ENCODE measurements around the gene PHC2. TPM values are rescaled to one million over a fixed set of nuclear protein-coding genes. Genes with fewer than 3 reads are reported as not detected.

Gene PHC2
- total RNA-seq, 2 experiments from 2014 or later, result 34.0 to 35.0 TPM

DNA sequence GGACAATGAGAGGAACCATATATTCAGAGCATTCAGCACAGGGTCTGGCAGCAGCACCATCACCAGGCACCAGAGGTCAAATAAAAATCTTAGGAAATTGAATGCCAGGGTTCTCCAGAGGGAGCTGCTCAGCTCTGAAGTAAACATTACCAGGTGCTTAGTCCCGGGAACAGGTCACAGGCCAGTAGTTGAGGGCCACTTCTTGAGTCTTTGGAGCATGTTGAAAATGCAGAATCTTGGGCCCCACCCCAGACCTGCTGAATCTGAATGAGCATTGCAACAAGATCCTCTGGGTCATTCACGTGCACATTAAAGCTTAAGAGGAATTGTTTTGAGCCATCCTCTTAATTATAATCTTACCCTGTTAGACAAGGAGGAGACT is 33.8 kb downstream of the PHC2 start:
- Histone ChIP-seq H3K4me2 (ENCODE audit: low read length) (no peak overlapping the region), H2AFZ (ENCODE audit: low read length) (no peak overlapping the region), H4K20me1 (ENCODE audit: insufficient read depth, low read length) (no peaks in the 10 kb centered on the region), H3K9me2 (ENCODE audit: insufficient read depth, low read length) (no peaks in the 10 kb centered on the region), H3K4me3 (ENCODE audit: low read depth, low read length, poor library complexity, severe bottlenecking) (no peak overlapping the region), H3K36me3 (ENCODE audit: insufficient read depth, low read length) (no peaks in the 10 kb centered on the region), H3K9me3 (ENCODE audit: low read length) (no peaks in the 10 kb centered on the region), H3K4me1 (ENCODE audit: insufficient read depth, low read length, poor library complexity, severe bottlenecking) (no peaks in the 10 kb centered on the region), H3K79me2 (ENCODE audit: insufficient read depth, low read depth, low read length) (no peaks in the 10 kb centered on the region), H3K27ac (ENCODE audit: low read depth, low read length, poor library complexity, severe bottlenecking) (no peak overlapping the region)
- DNase-seq (ENCODE audit: low spot score), result no peak
- no TSS peak for BruUV-seq (replicated peaks)
- ChIA-PET POLR2A (interaction anchor here (1.0 kb wide), 1 partner anchor 8 kb away, joined by 3 read pairs; no protein-coding TSS in a partner anchor), CTCF (ENCODE audit: unreplicated experiment) (no interaction called here)
- intact Hi-C loops (cut with micrococcal nuclease; ENCODE audit: unreplicated experiment), result no loop called here
- TF ChIP-seq, protein P1, sequence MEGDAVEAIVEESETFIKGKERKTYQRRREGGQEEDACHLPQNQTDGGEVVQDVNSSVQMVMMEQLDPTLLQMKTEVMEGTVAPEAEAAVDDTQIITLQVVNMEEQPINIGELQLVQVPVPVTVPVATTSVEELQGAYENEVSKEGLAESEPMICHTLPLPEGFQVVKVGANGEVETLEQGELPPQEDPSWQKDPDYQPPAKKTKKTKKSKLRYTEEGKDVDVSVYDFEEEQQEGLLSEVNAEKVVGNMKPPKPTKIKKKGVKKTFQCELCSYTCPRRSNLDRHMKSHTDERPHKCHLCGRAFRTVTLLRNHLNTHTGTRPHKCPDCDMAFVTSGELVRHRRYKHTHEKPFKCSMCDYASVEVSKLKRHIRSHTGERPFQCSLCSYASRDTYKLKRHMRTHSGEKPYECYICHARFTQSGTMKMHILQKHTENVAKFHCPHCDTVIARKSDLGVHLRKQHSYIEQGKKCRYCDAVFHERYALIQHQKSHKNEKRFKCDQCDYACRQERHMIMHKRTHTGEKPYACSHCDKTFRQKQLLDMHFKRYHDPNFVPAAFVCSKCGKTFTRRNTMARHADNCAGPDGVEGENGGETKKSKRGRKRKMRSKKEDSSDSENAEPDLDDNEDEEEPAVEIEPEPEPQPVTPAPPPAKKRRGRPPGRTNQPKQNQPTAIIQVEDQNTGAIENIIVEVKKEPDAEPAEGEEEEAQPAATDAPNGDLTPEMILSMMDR (conservative IDR thresholded peaks at IDR 0.05; ENCODE audit: low read length), result no peak
- no peak for TF ChIP-seq EZH2phosphoT487 (IDR thresholded peaks at IDR 0.05; ENCODE audit: borderline replicate concordance, low read depth, low read length)

GRCh38 chr1:33396188-33397124 is 34.4 kb downstream of the PHC2 start:
- no peak overlapping the region for H2AFZ ChIP-seq (ENCODE audit: low read length)
- ChIA-PET CTCF (ENCODE audit: unreplicated experiment) (no interaction called here), POLR2A (interaction anchor here (0.5 to 0.8 kb wide), 2 partner anchors 32 to 46 kb away, joined by 3 to 4 read pairs; no protein-coding TSS in a partner anchor)
- DNase-seq (ENCODE audit: low spot score), result no peak
- H3K4me3 ChIP-seq (ENCODE audit: low read depth, low read length, poor library complexity, severe bottlenecking), result no peak overlapping the region
- H3K36me3 ChIP-seq (ENCODE audit: insufficient read depth, low read length), result no peaks in the 10 kb centered on the region
- TF ChIP-seq, protein P1 (conservative IDR thresholded peaks at IDR 0.05; ENCODE audit: low read length), result no peak
- TF ChIP-seq EZH2phosphoT487 (IDR thresholded peaks at IDR 0.05; ENCODE audit: borderline replicate concordance, low read depth, low read length), result no peak
- no TSS peak for BruUV-seq (replicated peaks)
- no peaks in the 10 kb centered on the region for H4K20me1 ChIP-seq (ENCODE audit: insufficient read depth, low read length)
- no peak overlapping the region for H3K4me2 ChIP-seq (ENCODE audit: low read length)
- H3K9me2 ChIP-seq (ENCODE audit: insufficient read depth, low read length), result no peaks in the 10 kb centered on the region
- H3K79me2 ChIP-seq (ENCODE audit: insufficient read depth, low read depth, low read length), result no peaks in the 10 kb centered on the region
- H3K4me1 ChIP-seq (ENCODE audit: insufficient read depth, low read length, poor library complexity, severe bottlenecking), result no peaks in the 10 kb centered on the region
- intact Hi-C loops (cut with micrococcal nuclease; ENCODE audit: unreplicated experiment), result no loop called here
- no peaks in the 10 kb centered on the region for H3K9me3 ChIP-seq (ENCODE audit: low read length)
- no peak overlapping the region for H3K27ac ChIP-seq (ENCODE audit: low read depth, low read length, poor library complexity, severe bottlenecking)

DNA sequence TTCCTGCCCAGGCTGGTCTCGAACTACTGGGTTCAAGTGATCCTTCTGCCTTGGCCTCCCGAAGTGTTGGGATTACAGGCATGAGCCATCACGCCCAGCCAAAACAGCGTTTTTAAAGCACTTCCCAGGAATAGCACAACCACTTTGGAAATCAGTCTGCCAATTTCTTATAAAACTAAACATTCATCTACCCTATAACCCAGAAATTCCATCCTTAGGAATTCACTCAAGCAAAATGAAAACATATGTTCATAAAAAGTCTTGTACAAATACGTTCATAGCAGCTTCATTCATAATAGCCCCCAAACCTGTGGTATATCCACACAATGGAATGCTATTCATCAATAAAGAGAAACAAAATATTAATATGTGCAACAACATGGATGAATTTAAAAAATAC is 36.1 kb downstream of the PHC2 start:
- no peaks in the 10 kb centered on the region for H4K20me1 ChIP-seq (ENCODE audit: insufficient read depth, low read length)
- ChIA-PET CTCF (ENCODE audit: unreplicated experiment) (no interaction called here), POLR2A (no interaction called here)
- H3K4me2 ChIP-seq (ENCODE audit: low read length), result no peak overlapping the region
- no peak for DNase-seq (ENCODE audit: low spot score)
- no peaks in the 10 kb centered on the region for H3K36me3 ChIP-seq (ENCODE audit: insufficient read depth, low read length)
- H3K27ac ChIP-seq (ENCODE audit: low read depth, low read length, poor library complexity, severe bottlenecking), result no peak overlapping the region
- H3K9me3 ChIP-seq (ENCODE audit: low read length), result no peaks in the 10 kb centered on the region
- H2AFZ ChIP-seq (ENCODE audit: low read length), result no peak overlapping the region
- intact Hi-C loops (cut with micrococcal nuclease; ENCODE audit: unreplicated experiment), result loop anchor here (5.0 kb wide), 1 partner anchor 48 kb away; no protein-coding TSS in a partner anchor
- H3K4me1 ChIP-seq (ENCODE audit: insufficient read depth, low read length, poor library complexity, severe bottlenecking), result no peaks in the 10 kb centered on the region
- H3K4me3 ChIP-seq (ENCODE audit: low read depth, low read length, poor library complexity, severe bottlenecking), result no peak overlapping the region
- TF ChIP-seq, protein P1 (conservative IDR thresholded peaks at IDR 0.05; ENCODE audit: low read length), result no peak
- no peak for TF ChIP-seq EZH2phosphoT487 (IDR thresholded peaks at IDR 0.05; ENCODE audit: borderline replicate concordance, low read depth, low read length)
- H3K9me2 ChIP-seq (ENCODE audit: insufficient read depth, low read length), result no peaks in the 10 kb centered on the region
- no peaks in the 10 kb centered on the region for H3K79me2 ChIP-seq (ENCODE audit: insufficient read depth, low read depth, low read length)
- BruUV-seq (replicated peaks), result no TSS peak

All from OCI-LY7 (cell line).